Measurements from ENCODE around the gene RNF224.

The RNF224 gene

GRCh38 chr9:137191691-137192447 lies 35.4 kb upstream of the RNF224 start:
- no peak for TF ChIP-seq CTCF (IDR thresholded peaks at IDR 0.05; ENCODE audit: extremely low read depth, insufficient read depth, missing control alignments)
- DNase-seq (ENCODE audit: low spot score): no peak
- in situ Hi-C loops (cut with MboI; ENCODE audit: low pct_unique_long_range_greater_than_20kb, low sequenced_read_pairs, unreplicated experiment): no loop called here

- TF ChIP-seq CTCF (IDR thresholded peaks at IDR 0.05; ENCODE audit: extremely low read depth, insufficient read depth, missing control alignments): no peak
- in situ Hi-C loops (cut with MboI; ENCODE audit: low pct_unique_long_range_greater_than_20kb, low sequenced_read_pairs, unreplicated experiment): no loop called here
- no peak for DNase-seq (ENCODE audit: low spot score)
Measured at GRCh38 chr9:137192448-137192780, 34.9 kb upstream of the RNF224 start.

GRCh38 chr9:137192859-137193258 lies 34.4 kb upstream of the RNF224 start:
- TF ChIP-seq CTCF (IDR thresholded peaks at IDR 0.05; ENCODE audit: extremely low read depth, insufficient read depth, missing control alignments): no peak
- in situ Hi-C loops (cut with MboI; ENCODE audit: low pct_unique_long_range_greater_than_20kb, low sequenced_read_pairs, unreplicated experiment): no loop called here

GRCh38 chr9:137193771-137194170 lies 33.5 kb upstream of the RNF224 start:
- TF ChIP-seq CTCF (IDR thresholded peaks at IDR 0.05; ENCODE audit: extremely low read depth, insufficient read depth, missing control alignments): no peak
- no peak for DNase-seq (ENCODE audit: low spot score)
- in situ Hi-C loops (cut with MboI; ENCODE audit: low pct_unique_long_range_greater_than_20kb, low sequenced_read_pairs, unreplicated experiment): no loop called here

More at GRCh38 chr9:137192859-137193258, 34.4 kb upstream of the RNF224 start:
- no peak for DNase-seq (ENCODE audit: low spot score)

GRCh38 chr9:137194388-137194787 lies 32.9 kb upstream of the RNF224 start:
- in situ Hi-C loops (cut with MboI; ENCODE audit: low pct_unique_long_range_greater_than_20kb, low sequenced_read_pairs, unreplicated experiment): no loop called here
- no peak for DNase-seq (ENCODE audit: low spot score)
- no peak for TF ChIP-seq CTCF (IDR thresholded peaks at IDR 0.05; ENCODE audit: extremely low read depth, insufficient read depth, missing control alignments)

GRCh38 chr9:137194909-137195308 lies 32.4 kb upstream of the RNF224 start:
- no peak for DNase-seq (ENCODE audit: low spot score)
- in situ Hi-C loops (cut with MboI; ENCODE audit: low pct_unique_long_range_greater_than_20kb, low sequenced_read_pairs, unreplicated experiment): no loop called here
- no peak for TF ChIP-seq CTCF (IDR thresholded peaks at IDR 0.05; ENCODE audit: extremely low read depth, insufficient read depth, missing control alignments)

Data from GM13977 (cell line).